Kidney epithelial cell (primary cell): Measurements from ENCODE around the gene HMOX1. TPM values are rescaled to one million over a fixed set of nuclear protein-coding genes. Genes with fewer than 3 reads are reported as not detected.

ENCODE experiments used
- DNase-seq: peaks from one replicate; pipeline ENCODE4 v3.0.0-alpha.2; 2010; ENCODE audit warnings: low read depth
- H3K27me3 ChIP-seq: 2 replicates; pipeline ENCODE4 v1.6.0; 2011; ENCODE audit warnings: low read length; ENCODE audit not compliant: control insufficient read depth, insufficient read depth
- H3K36me3 ChIP-seq: 2 replicates; pipeline ENCODE4 v1.5.1; 2011; ENCODE audit warnings: low read length; ENCODE audit not compliant: control insufficient read depth, insufficient read depth
- H3K4me3 ChIP-seq: 2 replicates; pipeline ENCODE4 v1.5.1; 2011; ENCODE audit warnings: low read depth, mild to moderate bottlenecking, control low read depth, low read length
- CTCF ChIP-seq: IDR thresholded peaks from 2 replicates; pipeline ENCODE4 v1.5.1; 2011; ENCODE audit warnings: mild to moderate bottlenecking, moderate library complexity, low read length, control low read depth, inconsistent platforms; ENCODE audit not compliant: insufficient read depth, poor library complexity, severe bottlenecking
- total RNA-seq: library from RNA; depleted of rRNA; stranded (reverse); fragments of >200 nt; gene quantifications from 2 replicates; pipeline ENCODE4 v1.2.3, GENCODE V29; 2015

HMOX1 gene
- total RNA-seq, 1 donor from 2014 or later, result 37.7 TPM

- no peak for TF ChIP-seq CTCF
- no peak for DNase-seq
- H3K27me3 ChIP-seq, result no peaks in the 10 kb centered on the region
- H3K36me3 ChIP-seq, result no peaks in the 10 kb centered on the region
- no peak overlapping the region for H3K4me3 ChIP-seq
Observed at GRCh38 chr22:35348703-35349102, 32.2 kb upstream of the HMOX1 start.

GRCh38 chr22:35349368-35349703 is 31.6 kb upstream of the HMOX1 start:
- Histone ChIP-seq H3K4me3 (no peak overlapping the region), H3K27me3 (no peaks in the 10 kb centered on the region), H3K36me3 (no peaks in the 10 kb centered on the region)
- DNase-seq, result no peak
- no peak for TF ChIP-seq CTCF

- Histone ChIP-seq H3K27me3 (no peaks in the 10 kb centered on the region), H3K4me3 (no peak overlapping the region), H3K36me3 (no peaks in the 10 kb centered on the region)
- DNase-seq, result no peak
- TF ChIP-seq CTCF, result no peak
Observed at GRCh38 chr22:35349704-35350538, 31.0 kb upstream of the HMOX1 start.

- DNase-seq, result peak; percentile 63
- Histone ChIP-seq H3K36me3 (no peaks in the 10 kb centered on the region), H3K4me3 (peak overlapping the region; percentile 33), H3K27me3 (no peaks in the 10 kb centered on the region)
- TF ChIP-seq CTCF, result peak; percentile 89
Observed at GRCh38 chr22:35350539-35351503, 30.1 kb upstream of the HMOX1 start.

- TF ChIP-seq CTCF, result peak; percentile 29
- no peaks in the 10 kb centered on the region for H3K36me3 ChIP-seq
- no peak overlapping the region for H3K4me3 ChIP-seq
- no peaks in the 10 kb centered on the region for H3K27me3 ChIP-seq
- no peak for DNase-seq
Observed at GRCh38 chr22:35352214-35353111, 28.4 kb upstream of the HMOX1 start.
